ENCODE measurements around the gene USP43.

USP43 gene

GRCh38 chr17:9715503-9716016, 70.2 kb downstream of the USP43 start:
- no peak for DNase-seq

- no peak for DNase-seq
Observed at GRCh38 chr17:9725575-9725974, 80.3 kb downstream of the USP43 start.

GRCh38 chr17:9726291-9726690, 81.0 kb downstream of the USP43 start:
- DNase-seq: no peak

GRCh38 chr17:9728005-9728404, 82.7 kb downstream of the USP43 start:
- DNase-seq: no peak

GRCh38 chr17:9728564-9728963, 83.2 kb downstream of the USP43 start:
- no peak for DNase-seq

- no peak for DNase-seq
Observed at GRCh38 chr17:9729034-9729650, 83.8 kb downstream of the USP43 start.

GRCh38 chr17:9729735-9730420, 84.6 kb downstream of the USP43 start:
- no peak for DNase-seq

- DNase-seq: no peak
Observed at GRCh38 chr17:9750524-9750923, 105.2 kb downstream of the USP43 start.

- no peak for DNase-seq
Observed at GRCh38 chr17:9755083-9755482, 109.8 kb downstream of the USP43 start.

- DNase-seq: no peak
Observed at GRCh38 chr17:9760266-9760665, 114.9 kb downstream of the USP43 start.

GRCh38 chr17:9763643-9764042, 118.3 kb downstream of the USP43 start:
- no peak for DNase-seq

GRCh38 chr17:9765322-9765721, 120.0 kb downstream of the USP43 start:
- DNase-seq: no peak

GRCh38 chr17:9766970-9767369, 121.7 kb downstream of the USP43 start:
- no peak for DNase-seq

GRCh38 chr17:9767432-9767991, 122.2 kb downstream of the USP43 start:
- no peak for DNase-seq

GRCh38 chr17:9768381-9768934, 123.1 kb downstream of the USP43 start:
- no peak for DNase-seq

- no peak for DNase-seq
Observed at GRCh38 chr17:9769036-9769695, 123.8 kb downstream of the USP43 start.

- DNase-seq: no peak
Observed at GRCh38 chr17:9771465-9771864, 126.1 kb downstream of the USP43 start.

- DNase-seq: no peak
Observed at GRCh38 chr17:9772658-9773057, 127.3 kb downstream of the USP43 start.

- no peak for DNase-seq
Observed at GRCh38 chr17:9776911-9777310, 131.6 kb downstream of the USP43 start.
